Stimulated activated CD8-positive, alpha-beta memory T cell treated with anti-CD3 and anti-CD28 coated beads, Interleukin-2, amount 100 ng/mL, for 1 hour (primary cell): Measurements from ENCODE around the gene DNMT3L.
"Not testable (repeated sequence)": the region's sequence is repeated elsewhere in the genome, so short reads cannot be mapped to it uniquely, and the experiment has no call there.

Experiments
- DNase-seq, 2 donors: peaks; one replicate each; pipeline ENCODE4 v3.0.0-alpha.2; 2020; ENCODE audit warnings: low read depth in 2 of 2

Gene DNMT3L

DNA sequence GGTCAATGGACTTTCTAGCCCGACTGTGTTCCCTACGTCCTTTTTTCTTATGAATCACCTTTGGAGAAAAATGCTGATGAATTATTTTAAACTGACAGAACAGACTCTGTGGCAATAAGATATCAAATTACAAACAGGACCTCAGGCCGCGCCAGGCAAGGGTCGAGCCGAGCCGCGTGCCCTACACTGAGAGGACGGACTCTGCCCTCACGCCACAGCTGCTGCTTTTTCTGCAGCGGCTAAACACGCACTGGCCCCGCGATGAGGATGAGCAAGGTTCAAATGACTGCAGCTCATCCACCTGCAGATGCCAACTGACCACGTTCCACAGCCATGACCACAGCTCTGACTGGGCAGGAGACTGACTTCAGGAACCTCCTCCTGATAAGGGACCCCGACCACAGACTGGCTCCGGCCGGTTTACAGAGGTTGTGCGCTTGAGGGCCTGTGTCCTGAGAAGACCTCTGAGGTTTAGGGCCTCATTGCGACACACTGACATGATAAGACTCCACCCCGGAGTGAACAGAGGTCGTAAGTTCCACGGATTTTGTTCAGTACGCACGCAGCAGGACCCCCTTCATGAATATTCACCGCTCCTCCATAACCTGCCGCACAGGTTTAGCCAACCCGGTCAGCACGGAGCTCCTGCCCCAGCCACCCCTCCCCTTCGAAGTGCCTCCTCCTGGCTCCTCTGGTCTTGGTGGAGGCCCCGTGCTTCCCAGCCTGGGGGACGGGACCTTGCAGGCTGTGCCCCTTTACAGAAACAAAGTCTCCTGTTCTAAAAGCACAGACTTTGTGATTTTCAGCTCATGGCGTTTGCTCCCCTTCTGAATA, 12.3 kb downstream of the DNMT3L start:
- DNase-seq: not testable (repeated sequence)

GRCh38 chr21:44247904-44248303, 13.8 kb downstream of the DNMT3L start:
- DNase-seq: not testable (repeated sequence)

DNA sequence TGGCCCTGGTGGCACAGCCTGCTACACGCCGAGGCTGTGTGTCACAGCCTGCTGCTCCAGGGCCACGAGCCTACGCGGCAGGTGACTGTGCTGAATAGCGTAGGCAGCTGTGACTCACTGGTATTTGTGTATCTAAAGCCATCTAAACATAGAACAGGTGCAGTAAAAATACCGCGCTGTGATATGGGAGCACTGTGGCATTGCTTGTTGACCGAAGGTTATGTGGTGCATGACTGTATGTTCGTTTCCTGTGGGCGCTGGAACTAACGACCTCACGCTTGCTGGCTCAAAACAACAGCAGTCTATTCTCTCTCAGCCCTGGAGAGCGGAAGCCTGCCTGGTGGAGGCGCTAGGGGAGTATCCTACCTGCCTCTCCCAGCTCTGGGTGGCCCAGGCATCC, 17.7 kb downstream of the DNMT3L start:
- DNase-seq: not testable (repeated sequence)

DNA sequence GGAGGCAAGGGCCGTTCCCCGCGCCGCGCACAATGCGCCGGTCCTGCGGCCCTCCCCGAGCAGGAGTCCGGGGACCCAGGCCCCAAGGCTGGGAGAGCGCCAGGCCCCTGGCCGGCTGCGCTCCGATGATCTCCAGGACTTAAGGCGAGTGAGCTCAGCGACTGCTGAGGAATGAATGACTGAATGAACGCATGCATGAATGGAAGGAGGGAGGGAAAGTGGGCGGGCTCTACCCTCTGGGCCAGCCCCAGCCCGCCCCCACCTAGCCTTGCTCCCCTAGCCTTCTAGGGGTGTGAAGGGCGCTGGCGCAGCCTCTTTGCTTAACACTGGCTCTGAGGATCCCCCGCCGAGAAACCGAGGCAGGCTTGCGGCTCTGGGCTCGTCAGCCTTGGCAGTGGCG, 20.4 kb downstream of the DNMT3L start:
- DNase-seq: not testable (repeated sequence)

DNA sequence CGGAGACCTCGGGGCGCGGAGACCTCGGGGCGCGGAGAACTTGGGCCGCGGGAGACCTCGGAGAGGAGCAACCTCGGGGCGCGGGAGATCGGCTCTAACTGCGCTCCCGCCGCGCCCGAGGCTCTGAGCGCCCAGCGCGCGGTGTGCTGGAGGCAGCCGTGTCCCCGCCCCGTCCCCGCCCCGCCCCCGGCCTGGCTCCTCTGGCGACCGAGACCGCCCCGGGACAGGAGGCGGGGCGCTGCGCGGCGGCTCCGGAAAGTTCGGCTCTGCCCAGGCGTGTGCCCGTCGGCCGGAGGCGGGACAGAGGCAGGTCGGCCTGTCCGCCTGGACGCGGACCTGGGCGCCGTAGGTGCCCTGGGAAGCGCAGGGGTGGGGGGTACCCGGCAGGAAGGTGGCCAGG, 20.9 kb downstream of the DNMT3L start, which contains the start of gene ICOSLG:
ICOSLG (minus strand) TSS at position 102 of the 400 bp plus-strand sequence. CDS start 126 bp downstream, outside the sequence.
- DNase-seq: not testable (repeated sequence)

GRCh38 chr21:44240353-44240752, 21.3 kb downstream of the DNMT3L start:
- DNase-seq: not testable (repeated sequence)

GRCh38 chr21:44229561-44229960, 32.1 kb downstream of the DNMT3L start:
- DNase-seq: not testable (repeated sequence)

DNA sequence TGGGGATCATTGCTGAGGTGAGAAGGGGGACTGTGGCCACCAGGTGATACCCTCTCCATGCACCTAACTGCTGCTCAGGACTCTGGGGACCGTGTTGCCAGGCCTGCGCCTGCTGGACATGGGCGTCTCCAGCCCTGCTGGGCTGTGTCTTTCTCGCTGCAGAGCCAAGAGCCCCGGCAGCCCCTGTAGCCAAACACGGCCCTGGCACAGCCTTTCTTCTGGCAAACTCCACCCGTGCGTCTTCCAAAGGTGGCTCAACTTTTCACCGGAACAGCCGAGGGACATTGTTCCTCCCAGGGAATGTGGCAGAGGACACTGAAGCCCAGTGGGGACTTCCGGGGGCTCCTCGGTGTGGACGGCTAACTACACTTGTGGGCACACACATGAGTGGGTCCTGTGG, 33.6 kb downstream of the DNMT3L start:
- DNase-seq: not testable (repeated sequence)

- DNase-seq: not testable (repeated sequence)
Measured at GRCh38 chr21:44227614-44228013, 34.1 kb downstream of the DNMT3L start.

- DNase-seq: not testable (repeated sequence)
Measured at GRCh38 chr21:44225605-44226004, 36.1 kb downstream of the DNMT3L start.

DNA sequence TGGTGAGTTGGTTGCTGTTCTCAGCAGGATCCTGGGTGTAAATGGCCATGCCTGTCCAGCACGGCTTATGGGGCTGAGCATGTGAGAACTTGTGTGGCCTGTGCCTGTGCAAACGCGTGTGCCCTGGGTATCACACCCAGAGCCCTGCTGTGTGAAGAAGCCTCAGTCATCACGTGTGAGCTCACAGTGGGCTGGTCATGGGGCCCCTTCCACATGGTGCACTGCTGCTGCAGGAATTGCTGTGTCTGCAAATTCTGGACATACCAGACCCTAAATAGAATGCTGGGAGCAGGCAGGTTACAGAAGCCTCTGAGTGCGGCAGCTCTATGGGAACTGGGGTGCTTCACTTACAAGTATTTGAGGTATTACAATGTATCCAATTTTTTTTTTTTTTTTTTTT, 38.4 kb downstream of the DNMT3L start:
- not testable (repeated sequence) for DNase-seq

DNA sequence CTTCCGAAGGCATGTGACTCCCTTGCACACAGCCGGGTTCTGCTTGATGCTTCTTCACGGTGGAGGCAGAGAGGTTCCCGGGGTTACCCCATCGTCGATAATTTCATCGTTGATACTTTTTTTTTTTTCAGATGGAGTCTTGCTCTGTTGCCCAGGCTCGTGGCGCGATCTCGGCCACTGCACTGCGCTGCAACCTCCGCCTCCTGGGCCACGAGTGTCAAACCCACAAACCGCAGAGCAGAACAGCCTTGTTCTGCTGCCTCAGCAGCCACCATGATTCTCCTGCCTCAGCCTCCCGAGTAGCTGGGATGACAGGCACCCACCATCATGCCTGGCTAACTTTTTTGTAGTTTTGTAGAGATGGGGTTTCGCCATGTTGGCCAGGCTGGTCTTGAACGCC, 41.0 kb downstream of the DNMT3L start:
- not testable (repeated sequence) for DNase-seq

- not testable (repeated sequence) for DNase-seq
Measured at GRCh38 chr21:44218461-44218860, 43.2 kb downstream of the DNMT3L start.

- DNase-seq: not testable (repeated sequence)
Measured at GRCh38 chr21:44211978-44212377, 49.7 kb downstream of the DNMT3L start.

DNA sequence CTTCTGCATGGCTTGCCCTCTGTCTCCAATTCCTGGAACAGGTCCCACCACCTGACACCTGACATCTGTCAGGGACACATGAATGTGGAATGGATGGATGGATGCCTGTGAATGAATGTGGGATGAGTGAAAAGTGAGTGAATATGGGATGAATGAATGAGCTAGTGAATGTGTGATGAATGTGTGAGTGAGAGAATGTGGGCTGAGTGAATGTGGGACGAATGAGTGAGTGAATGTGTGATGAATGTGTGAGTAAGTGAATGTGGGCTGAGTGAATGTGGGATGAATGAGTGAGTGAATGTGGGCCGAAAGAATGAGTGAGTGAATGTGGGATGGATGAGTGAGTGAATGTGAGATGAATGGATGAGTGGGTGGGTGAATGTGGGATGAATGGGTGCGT, 50.1 kb downstream of the DNMT3L start:
- not testable (repeated sequence) for DNase-seq

- DNase-seq: not testable (repeated sequence)
Measured at GRCh38 chr21:44207860-44208646, 53.6 kb downstream of the DNMT3L start.

GRCh38 chr21:44206698-44207676, 54.7 kb downstream of the DNMT3L start:
- not testable (repeated sequence) for DNase-seq

DNA sequence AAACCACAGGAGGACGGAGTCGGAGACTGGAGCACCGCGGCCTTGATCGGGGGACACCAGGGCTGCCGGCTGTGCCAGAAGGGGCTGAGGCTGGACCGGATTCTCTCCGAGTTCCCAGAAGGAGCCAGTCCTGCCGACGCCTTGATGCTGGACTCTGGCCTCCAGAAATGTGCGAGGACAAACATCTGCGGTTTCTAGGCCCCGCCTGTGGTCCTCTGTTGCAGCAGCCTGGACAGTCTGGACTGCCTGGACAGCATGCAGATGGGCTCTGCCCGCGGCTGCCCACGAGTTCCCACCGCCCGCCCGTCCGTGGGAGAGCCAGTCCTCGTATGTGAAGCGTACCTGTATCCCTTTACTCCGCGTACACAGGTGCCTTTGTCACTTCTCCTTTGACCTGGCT, 55.5 kb downstream of the DNMT3L start:
- DNase-seq: not testable (repeated sequence)

DNA sequence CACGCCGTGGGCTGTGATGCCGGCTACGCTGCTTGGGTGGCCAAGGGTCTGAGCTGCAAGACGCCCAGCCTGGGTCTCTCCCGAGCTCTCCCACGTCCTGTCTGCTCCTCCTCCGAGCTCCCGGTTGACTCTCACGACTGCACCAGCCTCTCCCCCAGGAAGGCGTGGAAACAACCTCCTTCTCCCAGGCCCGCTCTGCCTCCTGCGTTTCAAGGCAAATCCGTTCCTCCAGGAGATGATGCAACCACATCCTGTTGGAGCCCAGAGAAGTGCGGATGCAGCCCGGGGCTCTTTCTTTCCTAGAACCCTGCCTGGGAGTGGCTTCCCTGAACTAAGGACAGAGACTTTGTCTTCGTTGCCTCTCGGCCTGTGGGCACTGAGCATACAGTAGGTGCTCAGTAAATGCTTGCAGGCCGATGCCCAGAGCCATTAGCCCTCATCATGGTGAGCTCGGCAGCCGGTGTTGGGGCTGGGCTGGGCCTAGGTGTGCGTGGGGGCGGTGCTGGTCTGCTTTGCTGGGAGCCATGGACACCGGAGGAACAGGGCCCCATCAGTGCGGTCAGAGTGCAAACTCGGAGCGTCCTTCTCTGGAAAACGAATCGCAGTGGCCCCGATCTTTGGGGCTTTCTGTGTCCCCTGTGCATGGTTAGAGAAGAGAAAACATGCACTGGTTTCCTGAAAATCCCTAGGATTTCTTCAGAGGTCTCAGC, 59.0 kb downstream of the DNMT3L start:
- DNase-seq: not testable (repeated sequence)

DNA sequence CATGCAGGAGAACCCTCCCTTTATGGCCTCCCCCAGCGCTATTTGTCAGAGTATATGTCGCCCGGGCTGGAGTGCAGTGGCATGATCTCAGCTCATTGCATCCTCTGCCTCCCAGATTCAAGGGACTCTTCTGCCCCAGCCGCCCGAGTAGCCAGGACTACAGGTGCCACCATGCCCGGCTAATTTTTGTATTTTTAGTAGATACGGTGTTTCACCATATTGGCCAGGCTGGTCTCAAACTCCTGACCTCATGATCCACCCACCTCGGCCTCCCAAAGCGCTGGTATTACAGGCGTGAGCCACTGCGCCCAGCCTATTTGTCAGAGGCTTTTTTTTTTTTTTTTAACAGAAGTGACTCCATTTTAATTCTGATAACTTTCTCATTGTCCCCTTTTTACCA, 61.7 kb downstream of the DNMT3L start:
- not testable (repeated sequence) for DNase-seq

- no peak for DNase-seq
Measured at GRCh38 chr21:44199448-44199847, 62.2 kb downstream of the DNMT3L start.
